Body of pancreas (tissue), 4 donors: ENCODE measurements around the gene GNAO1. TPM values are rescaled to one million over a fixed set of nuclear protein-coding genes. Genes with fewer than 3 reads are reported as not detected.

Source experiments
- ATAC-seq: fragments of 150-250 bp; one replicate; pipeline ENCODE4 v1.9.1; 2016
- DNase-seq, 4 donors: peaks; one replicate each; pipeline ENCODE4 v3.0.0-alpha.2; 2019
- H3K27ac ChIP-seq, 4 donors: fragments of 200-600 bp; sonication (generic); 1 replicate in 3 of 4; 2 replicates in 1 of 4; pipeline versions ENCODE4 v1.5.1 to v1.6.1; 2016 to 2019; ENCODE audit warnings: mild to moderate bottlenecking in 1 of 4, mixed read lengths in 1 of 4, moderate library complexity in 1 of 4
- H3K27me3 ChIP-seq, 2 donors: fragments of 200-600 bp; sonication (generic); one replicate each; pipeline ENCODE4 v1.6.0; 2016; ENCODE audit warnings: mild to moderate bottlenecking in 1 of 2
- H3K36me3 ChIP-seq, 2 donors: fragments of 200-600 bp; sonication (generic); replicated peaks in 1 of 2; 2 replicates each; pipeline ENCODE4 v1.5.1; 2016; ENCODE audit warnings: low read depth in 2 of 2; ENCODE audit not compliant: insufficient read depth in 1 of 2
- H3K4me1 ChIP-seq: fragments of 200-600 bp; sonication (generic); one replicate; pipeline ENCODE4 v1.6.0; 2016
- H3K4me3 ChIP-seq, 2 donors: fragments of 200-600 bp; sonication (generic); 1 replicate in 1 of 2; 2 replicates in 1 of 2; pipeline ENCODE4 v1.5.1; 2016 to 2019
- H3K9me3 ChIP-seq, 3 donors: fragments of 200-600 bp; sonication (generic); 1 replicate in 2 of 3; 2 replicates in 1 of 3; pipeline ENCODE4 v1.5.1; 2016
- POLR2A ChIP-seq, 3 donors: fragments of 450-650 bp; IDR thresholded peaks; one replicate each; pipeline ENCODE4 v1.6.1; 2016; ENCODE audit warnings: antibody characterized with exemption in 3 of 3, mild to moderate bottlenecking in 2 of 3
- WGBS, 2 donors: methylation state at CpG; one replicate each; pipeline ENCODE4 v1.1.5; 2017; 5-methylcytosine and 5-hydroxymethylcytosine counted together
- intact Hi-C: fragments of 100-400 bp; cut with DNase I; formaldehyde crosslinking; loops from one replicate; pipeline ENCODE4 v1.15.1; 2023
- total RNA-seq, 2 donors: library from RNA; depleted of rRNA; stranded (reverse); fragments of >200 nt; gene quantifications; one replicate each; pipeline ENCODE4 v1.1.0, GENCODE V29; 2016
- TF ChIP-seq, protein P1 (sequence below), 7 experiments: fragments of 450-650 bp in 4 of 7; fragments of 200-600 bp in 3 of 7; sonication (generic) in 3 of 7; IDR thresholded peaks; one replicate each; pipeline ENCODE4 v1.5.1; 2016 to 2019; ENCODE audit warnings: antibody characterized with exemption in 7 of 7

Gene GNAO1
- total RNA-seq, 2 donors from 2014 or later: 1.6 to 3.0 TPM

DNA sequence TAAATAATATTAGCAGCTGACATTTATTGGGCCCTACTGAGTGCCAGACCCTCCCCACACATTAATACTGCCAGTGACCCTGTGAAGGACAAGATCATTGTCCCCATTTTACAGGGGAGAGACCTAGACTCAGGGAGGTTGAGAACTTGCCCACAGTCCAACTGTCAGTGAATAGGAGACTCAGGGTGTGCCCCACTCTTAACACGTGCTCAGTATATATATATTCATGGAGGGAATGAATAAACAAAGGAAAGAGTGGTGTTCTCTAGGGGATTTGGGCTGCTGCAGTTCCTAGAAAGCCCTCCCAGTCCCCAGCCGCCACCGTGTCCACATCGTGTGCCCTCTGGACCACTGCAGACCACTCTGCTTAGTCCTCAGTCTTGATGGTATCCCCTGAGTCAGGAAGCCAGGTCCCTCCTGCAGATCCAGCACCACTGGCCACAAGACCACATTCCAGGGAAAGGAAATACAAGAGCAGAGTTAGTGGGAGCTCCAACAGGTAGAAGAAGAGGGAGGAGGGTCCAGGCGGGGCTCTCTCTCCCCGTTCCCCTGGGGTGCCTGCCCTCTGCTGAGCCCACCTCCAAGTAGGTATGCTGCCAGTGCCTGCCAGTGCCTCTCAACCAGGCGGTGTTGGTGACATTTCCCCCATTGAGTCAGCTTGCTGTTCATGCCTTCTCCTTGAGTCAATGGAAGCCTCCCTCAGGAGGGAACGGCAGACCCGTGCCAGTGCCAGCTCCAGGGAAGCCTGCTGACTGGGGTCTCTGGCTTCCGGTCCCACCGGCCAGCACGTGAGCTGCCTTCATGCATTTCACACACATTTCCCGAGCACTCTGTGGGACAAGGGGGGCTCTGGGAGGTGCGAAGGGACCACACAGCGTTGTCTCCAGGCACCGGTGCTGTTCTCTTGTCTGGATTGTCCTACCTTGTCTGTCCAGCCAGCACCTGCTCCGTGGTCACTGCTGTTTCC lies 75.6 kb downstream of the GNAO1 start:
- intact Hi-C loops: no loop called here
- Histone ChIP-seq H3K4me1 (no peaks in the 10 kb centered on the region), H3K4me3 (no peak overlapping the region), H3K27me3 (no peaks in the 10 kb centered on the region), H3K27ac (no peak overlapping the region), H3K36me3 (no peaks in the 10 kb centered on the region), H3K9me3 (no peaks in the 10 kb centered on the region)
- WGBS, 2 donors: 80 to 84% methylated on average over 11 to 17 of the region's 17 CpGs
- ATAC-seq: no peak
- no peak for TF ChIP-seq POLR2A (IDR thresholded peaks at IDR 0.05)
- TF ChIP-seq, protein P1, sequence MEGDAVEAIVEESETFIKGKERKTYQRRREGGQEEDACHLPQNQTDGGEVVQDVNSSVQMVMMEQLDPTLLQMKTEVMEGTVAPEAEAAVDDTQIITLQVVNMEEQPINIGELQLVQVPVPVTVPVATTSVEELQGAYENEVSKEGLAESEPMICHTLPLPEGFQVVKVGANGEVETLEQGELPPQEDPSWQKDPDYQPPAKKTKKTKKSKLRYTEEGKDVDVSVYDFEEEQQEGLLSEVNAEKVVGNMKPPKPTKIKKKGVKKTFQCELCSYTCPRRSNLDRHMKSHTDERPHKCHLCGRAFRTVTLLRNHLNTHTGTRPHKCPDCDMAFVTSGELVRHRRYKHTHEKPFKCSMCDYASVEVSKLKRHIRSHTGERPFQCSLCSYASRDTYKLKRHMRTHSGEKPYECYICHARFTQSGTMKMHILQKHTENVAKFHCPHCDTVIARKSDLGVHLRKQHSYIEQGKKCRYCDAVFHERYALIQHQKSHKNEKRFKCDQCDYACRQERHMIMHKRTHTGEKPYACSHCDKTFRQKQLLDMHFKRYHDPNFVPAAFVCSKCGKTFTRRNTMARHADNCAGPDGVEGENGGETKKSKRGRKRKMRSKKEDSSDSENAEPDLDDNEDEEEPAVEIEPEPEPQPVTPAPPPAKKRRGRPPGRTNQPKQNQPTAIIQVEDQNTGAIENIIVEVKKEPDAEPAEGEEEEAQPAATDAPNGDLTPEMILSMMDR (IDR thresholded peaks at IDR 0.05): no peak
- no peak for DNase-seq

DNA sequence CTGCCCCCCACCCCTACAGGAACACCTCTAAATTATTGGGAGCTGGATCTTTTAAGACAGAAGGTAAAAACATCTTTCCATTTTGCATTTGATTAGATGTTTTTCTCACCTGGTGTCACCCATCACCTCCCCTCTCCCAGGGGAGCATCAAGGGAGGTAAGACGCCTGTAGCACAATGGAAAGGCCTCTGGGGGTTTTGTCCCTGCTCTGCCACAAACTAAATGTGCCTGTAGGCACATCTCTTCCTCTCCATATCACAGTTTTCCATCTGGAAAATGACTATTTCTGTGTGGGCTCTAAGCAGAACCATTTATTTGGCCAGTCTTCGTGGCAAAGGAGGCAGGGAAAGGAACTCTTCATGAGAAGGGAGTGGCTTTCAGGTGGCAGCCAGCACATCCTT lies 76.6 kb downstream of the GNAO1 start:
- H3K4me1 ChIP-seq: no peaks in the 10 kb centered on the region
- intact Hi-C loops: no loop called here
- ATAC-seq: no peak
- WGBS, 2 donors: 60 to 65% methylated on average over 2 of the region's 2 CpGs
- H3K27ac ChIP-seq: no peak overlapping the region
- no peak for DNase-seq
- TF ChIP-seq, protein P1 (IDR thresholded peaks at IDR 0.05): no peak
- no peak for TF ChIP-seq POLR2A (IDR thresholded peaks at IDR 0.05)
- no peaks in the 10 kb centered on the region for H3K9me3 ChIP-seq
- no peaks in the 10 kb centered on the region for H3K36me3 ChIP-seq
- H3K27me3 ChIP-seq: no peaks in the 10 kb centered on the region
- H3K4me3 ChIP-seq: no peak overlapping the region

DNA sequence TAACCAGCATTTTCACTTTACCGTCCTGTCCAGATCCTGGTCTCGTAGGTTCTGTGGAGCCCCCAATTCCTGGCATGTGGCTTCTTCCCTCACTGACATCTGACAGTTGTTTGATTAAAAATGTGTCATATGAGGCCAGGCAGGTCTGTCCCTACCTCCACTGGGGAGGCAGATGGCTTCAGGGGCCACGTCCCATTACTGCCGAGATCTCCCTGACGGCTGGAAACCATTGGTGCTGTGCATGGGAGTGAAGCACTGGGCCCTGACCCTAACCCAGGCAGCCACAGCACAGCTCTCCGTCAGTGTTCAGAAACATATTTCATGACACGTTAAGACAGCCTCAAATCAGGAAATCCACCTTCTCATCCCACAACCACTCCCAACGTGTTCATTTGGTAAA lies 77.5 kb downstream of the GNAO1 start:
- Histone ChIP-seq H3K36me3 (no peaks in the 10 kb centered on the region), H3K9me3 (no peaks in the 10 kb centered on the region), H3K27me3 (no peaks in the 10 kb centered on the region), H3K27ac (no peak overlapping the region), H3K4me3 (no peak overlapping the region), H3K4me1 (no peaks in the 10 kb centered on the region)
- WGBS, 2 donors: 59 to 69% methylated on average over 8 of the region's 8 CpGs
- DNase-seq (no peak), ATAC-seq (no peak)
- TF ChIP-seq, protein P1 (IDR thresholded peaks at IDR 0.05): no peak
- TF ChIP-seq POLR2A (IDR thresholded peaks at IDR 0.05): no peak
- intact Hi-C loops: no loop called here

DNA sequence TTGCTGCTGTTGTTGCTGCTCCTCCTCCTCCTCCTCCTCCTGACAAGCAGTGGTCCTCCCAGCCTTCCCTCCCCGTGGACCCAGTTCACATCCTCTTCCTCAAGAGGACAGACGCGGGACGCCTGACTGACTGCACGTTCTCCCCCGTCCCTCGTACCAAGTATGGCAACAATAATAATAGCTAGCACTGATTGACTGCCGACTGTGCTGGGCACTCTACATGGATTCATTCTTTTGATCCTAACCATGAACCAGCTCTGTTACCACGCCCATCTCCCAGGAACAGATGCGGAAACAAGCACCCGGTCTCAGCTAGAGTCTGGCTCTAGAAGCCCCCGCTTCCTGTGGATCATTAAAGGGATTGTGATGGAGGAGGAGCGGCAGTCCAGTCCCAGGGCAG lies 78.0 kb downstream of the GNAO1 start:
- TF ChIP-seq, protein P1 (IDR thresholded peaks at IDR 0.05): no peak
- no peak for TF ChIP-seq POLR2A (IDR thresholded peaks at IDR 0.05)
- ATAC-seq (no peak), DNase-seq (no peak)
- intact Hi-C loops: no loop called here
- H3K36me3 ChIP-seq: no peaks in the 10 kb centered on the region
- no peak overlapping the region for H3K27ac ChIP-seq
- WGBS, 2 donors: 63 to 70% methylated on average over 13 of the region's 13 CpGs
- H3K4me1 ChIP-seq: no peaks in the 10 kb centered on the region
- H3K27me3 ChIP-seq: no peaks in the 10 kb centered on the region
- no peaks in the 10 kb centered on the region for H3K9me3 ChIP-seq
- H3K4me3 ChIP-seq: no peak overlapping the region
